Mucosa of stomach (tissue), 1 donor: Measurements from ENCODE around the gene RERE.

Experiments used
- H3K27me3 ChIP-seq: one replicate; pipeline ENCODE4 v1.7.0; 2013; ENCODE audit warnings: mild to moderate bottlenecking, low read length; ENCODE audit not compliant: control insufficient read depth, insufficient read depth
- H3K36me3 ChIP-seq: one replicate; pipeline ENCODE4 v1.7.0; 2013; ENCODE audit warnings: low read length; ENCODE audit not compliant: control insufficient read depth, insufficient read depth
- H3K4me1 ChIP-seq: one replicate; pipeline ENCODE4 v1.7.0; 2013; ENCODE audit warnings: mild to moderate bottlenecking, low read length; ENCODE audit not compliant: control insufficient read depth, insufficient read depth
- H3K4me3 ChIP-seq: one replicate; pipeline ENCODE4 v1.7.0; 2013; ENCODE audit warnings: low read length
- H3K9ac ChIP-seq: one replicate; pipeline ENCODE4 v1.7.0; 2013; ENCODE audit warnings: mild to moderate bottlenecking, low read length, moderate library complexity
- H3K9me3 ChIP-seq: one replicate; pipeline ENCODE4 v1.7.0; 2013; ENCODE audit warnings: mild to moderate bottlenecking, low read length, moderate library complexity; ENCODE audit not compliant: control insufficient read depth
- donor health status: Pancreatic carcinoma.

The RERE gene

DNA sequence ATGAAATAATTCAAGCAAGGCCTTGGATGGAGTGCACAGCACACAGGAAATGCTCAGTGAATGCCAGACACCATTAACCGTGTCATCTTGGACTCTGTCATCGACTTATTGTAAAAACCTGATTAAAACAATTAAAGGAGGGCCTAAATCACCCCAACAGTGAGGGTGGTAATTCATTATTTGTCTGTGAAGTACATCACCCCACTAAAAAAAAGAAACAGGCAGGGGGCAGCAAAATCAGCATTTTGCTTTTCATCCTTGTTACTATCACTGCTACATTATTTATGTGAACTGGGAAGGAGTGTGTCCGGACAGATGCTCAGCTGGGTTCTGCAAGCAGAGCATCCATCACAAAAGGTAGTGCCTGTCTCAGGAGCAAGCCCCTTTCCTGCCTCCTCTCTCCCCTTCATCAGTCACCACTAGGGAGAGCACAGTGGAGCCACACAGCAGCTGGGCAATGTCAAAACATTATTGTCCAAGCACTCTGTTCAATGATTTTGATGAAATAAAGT lies 98.5 kb downstream of the RERE start:
- peaks cover 22% of the 10 kb centered on the region for H3K4me1 ChIP-seq
- no peaks in the 10 kb centered on the region for H3K27me3 ChIP-seq
- no peaks in the 10 kb centered on the region for H3K36me3 ChIP-seq
- no peaks in the 10 kb centered on the region for H3K9me3 ChIP-seq
- no peak overlapping the region for H3K9ac ChIP-seq
- H3K4me3 ChIP-seq, result no peak overlapping the region

GRCh38 chr1:8717148-8717547 lies 100.3 kb downstream of the RERE start:
- no peaks in the 10 kb centered on the region for H3K9me3 ChIP-seq

GRCh38 chr1:8716238-8716637 lies 101.2 kb downstream of the RERE start:
- Histone ChIP-seq H3K4me1 (peaks cover 28% of the 10 kb centered on the region), H3K9ac (no peak overlapping the region), H3K27me3 (no peaks in the 10 kb centered on the region), H3K9me3 (no peaks in the 10 kb centered on the region), H3K4me3 (no peak overlapping the region), H3K36me3 (no peaks in the 10 kb centered on the region)

More at GRCh38 chr1:8717148-8717547, 100.3 kb downstream of the RERE start:
- Histone ChIP-seq H3K9ac (no peak overlapping the region), H3K27me3 (no peaks in the 10 kb centered on the region), H3K4me1 (peaks cover 23% of the 10 kb centered on the region), H3K4me3 (no peak overlapping the region), H3K36me3 (no peaks in the 10 kb centered on the region)

GRCh38 chr1:8714173-8714572 lies 103.3 kb downstream of the RERE start:
- no peak overlapping the region for H3K9ac ChIP-seq
- peaks cover 28% of the 10 kb centered on the region for H3K4me1 ChIP-seq
- H3K27me3 ChIP-seq, result no peaks in the 10 kb centered on the region

GRCh38 chr1:8712413-8713231 lies 104.8 kb downstream of the RERE start:
- Histone ChIP-seq H3K9me3 (no peaks in the 10 kb centered on the region), H3K9ac (no peak overlapping the region), H3K4me1 (peaks cover 29% of the 10 kb centered on the region), H3K36me3 (no peaks in the 10 kb centered on the region), H3K27me3 (no peaks in the 10 kb centered on the region), H3K4me3 (no peak overlapping the region)

More at GRCh38 chr1:8714173-8714572, 103.3 kb downstream of the RERE start:
- no peaks in the 10 kb centered on the region for H3K9me3 ChIP-seq
- H3K36me3 ChIP-seq, result no peaks in the 10 kb centered on the region
- no peak overlapping the region for H3K4me3 ChIP-seq

DNA sequence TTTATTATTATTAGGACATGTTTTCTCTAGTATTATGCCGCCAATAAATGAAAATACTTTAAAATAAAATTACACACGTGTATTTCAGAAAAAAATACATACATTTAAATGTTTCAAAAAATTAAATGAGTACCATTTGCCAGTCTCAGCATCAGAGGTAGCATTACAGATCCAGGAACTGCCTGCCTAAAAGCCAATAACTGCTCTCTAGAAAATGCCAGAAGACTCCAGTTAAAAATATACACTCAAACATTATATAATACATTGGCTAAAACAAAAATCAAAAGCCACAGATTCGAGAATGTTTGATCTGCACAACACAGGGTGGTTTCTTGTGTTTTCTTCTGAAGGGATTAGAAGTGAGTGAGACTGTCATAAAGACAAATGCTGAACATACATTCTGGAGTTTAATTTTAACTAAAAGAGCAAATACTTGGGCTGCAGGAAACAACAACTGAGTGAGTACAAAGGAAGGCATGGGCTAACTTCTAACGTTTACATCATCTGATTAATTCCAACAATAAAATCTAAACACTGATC lies 105.5 kb downstream of the RERE start:
- Histone ChIP-seq H3K4me3 (no peak overlapping the region), H3K4me1 (peaks cover 31% of the 10 kb centered on the region), H3K9me3 (no peaks in the 10 kb centered on the region), H3K9ac (no peak overlapping the region), H3K36me3 (no peaks in the 10 kb centered on the region), H3K27me3 (no peaks in the 10 kb centered on the region)

GRCh38 chr1:8711151-8711550 lies 106.3 kb downstream of the RERE start:
- Histone ChIP-seq H3K27me3 (no peaks in the 10 kb centered on the region), H3K4me3 (no peak overlapping the region), H3K9me3 (no peaks in the 10 kb centered on the region), H3K4me1 (peaks cover 25% of the 10 kb centered on the region), H3K9ac (no peak overlapping the region), H3K36me3 (no peaks in the 10 kb centered on the region)

DNA sequence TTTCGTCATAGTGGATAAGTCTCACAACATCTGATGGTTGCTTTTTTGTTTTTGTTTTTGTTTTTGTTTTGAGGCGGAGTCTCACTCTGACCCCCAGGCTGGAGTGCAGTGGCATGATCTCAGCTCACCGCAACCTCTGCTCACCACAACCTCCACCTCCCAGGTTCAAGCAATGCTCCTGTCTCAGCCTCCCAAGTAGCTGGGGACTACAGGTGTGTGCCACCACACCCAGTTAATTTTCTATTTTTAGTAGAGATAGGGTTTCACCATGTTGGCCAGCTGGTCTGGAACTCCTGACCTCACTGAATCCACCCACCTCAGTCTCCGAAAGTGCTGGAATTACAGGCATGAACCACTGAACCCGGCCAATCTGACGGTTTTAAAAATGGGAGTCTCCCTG lies 109.2 kb downstream of the RERE start:
- Histone ChIP-seq H3K9ac (no peak overlapping the region), H3K27me3 (no peaks in the 10 kb centered on the region), H3K4me3 (no peak overlapping the region), H3K36me3 (no peaks in the 10 kb centered on the region), H3K9me3 (no peaks in the 10 kb centered on the region), H3K4me1 (peaks cover 35% of the 10 kb centered on the region)

- Histone ChIP-seq H3K4me3 (no peak overlapping the region), H3K27me3 (no peaks in the 10 kb centered on the region), H3K9ac (no peak overlapping the region), H3K36me3 (no peaks in the 10 kb centered on the region), H3K9me3 (no peaks in the 10 kb centered on the region), H3K4me1 (peaks cover 24% of the 10 kb centered on the region)
These were observed 110.4 kb downstream of the RERE start for GRCh38 chr1:8706995-8707396.

DNA sequence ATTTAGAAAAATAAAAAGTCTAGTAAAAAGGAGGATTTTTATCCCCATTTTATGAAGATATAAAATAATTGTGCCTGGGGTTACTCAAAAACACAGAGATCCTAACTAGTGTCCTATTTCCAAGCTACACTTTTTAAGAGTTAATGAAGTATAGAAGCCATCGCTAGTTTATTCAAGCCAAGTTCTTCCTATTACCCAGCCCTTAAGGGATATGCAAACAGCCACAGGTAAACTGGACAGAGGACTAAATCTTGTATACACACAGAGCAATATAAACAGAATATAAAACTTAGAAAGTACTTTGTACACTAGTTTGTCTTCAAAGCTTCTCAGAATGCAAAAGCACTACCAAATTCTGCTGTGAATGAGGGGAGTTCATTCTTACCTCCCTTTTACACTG lies 111.1 kb downstream of the RERE start:
- Histone ChIP-seq H3K9me3 (no peaks in the 10 kb centered on the region), H3K4me1 (peaks cover 21% of the 10 kb centered on the region), H3K9ac (no peak overlapping the region), H3K4me3 (no peak overlapping the region), H3K36me3 (no peaks in the 10 kb centered on the region), H3K27me3 (no peaks in the 10 kb centered on the region)

DNA sequence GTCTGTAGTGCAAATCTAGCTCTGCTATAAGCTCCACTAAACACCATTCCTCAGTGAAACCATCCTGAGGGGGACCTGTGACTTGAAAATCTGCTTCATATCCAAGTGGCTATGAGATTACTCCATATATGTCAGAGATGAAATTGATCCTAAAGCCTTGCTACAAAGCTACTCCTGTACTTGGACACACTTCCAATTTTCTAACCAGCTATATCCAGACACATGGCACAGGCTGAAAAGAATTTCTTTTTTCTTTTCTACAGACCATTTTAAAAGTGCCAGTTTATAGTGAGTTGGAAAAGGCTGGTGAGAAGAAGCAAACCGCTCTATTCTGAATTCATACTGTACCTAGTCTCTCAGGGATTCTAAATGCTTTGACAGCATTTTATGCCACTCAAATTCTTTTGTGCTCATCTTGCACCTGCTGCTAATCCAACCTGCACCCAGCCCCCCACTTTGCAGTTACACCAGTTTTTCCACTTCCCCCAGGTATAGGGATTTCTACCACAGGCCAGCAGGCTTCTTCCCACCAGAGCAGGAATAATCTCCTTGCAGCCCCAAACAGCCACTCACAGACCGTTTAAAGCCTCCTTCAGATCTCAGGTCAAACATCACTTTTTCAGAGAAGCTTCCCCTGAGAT lies 112.5 kb downstream of the RERE start:
- no peak overlapping the region for H3K4me3 ChIP-seq
- peaks cover 32% of the 10 kb centered on the region for H3K4me1 ChIP-seq
- H3K36me3 ChIP-seq, result no peaks in the 10 kb centered on the region
- H3K9me3 ChIP-seq, result no peaks in the 10 kb centered on the region
- no peak overlapping the region for H3K9ac ChIP-seq
- no peaks in the 10 kb centered on the region for H3K27me3 ChIP-seq
